ENCODE measurements around the gene ARL2.

The ARL2 gene

DNA sequence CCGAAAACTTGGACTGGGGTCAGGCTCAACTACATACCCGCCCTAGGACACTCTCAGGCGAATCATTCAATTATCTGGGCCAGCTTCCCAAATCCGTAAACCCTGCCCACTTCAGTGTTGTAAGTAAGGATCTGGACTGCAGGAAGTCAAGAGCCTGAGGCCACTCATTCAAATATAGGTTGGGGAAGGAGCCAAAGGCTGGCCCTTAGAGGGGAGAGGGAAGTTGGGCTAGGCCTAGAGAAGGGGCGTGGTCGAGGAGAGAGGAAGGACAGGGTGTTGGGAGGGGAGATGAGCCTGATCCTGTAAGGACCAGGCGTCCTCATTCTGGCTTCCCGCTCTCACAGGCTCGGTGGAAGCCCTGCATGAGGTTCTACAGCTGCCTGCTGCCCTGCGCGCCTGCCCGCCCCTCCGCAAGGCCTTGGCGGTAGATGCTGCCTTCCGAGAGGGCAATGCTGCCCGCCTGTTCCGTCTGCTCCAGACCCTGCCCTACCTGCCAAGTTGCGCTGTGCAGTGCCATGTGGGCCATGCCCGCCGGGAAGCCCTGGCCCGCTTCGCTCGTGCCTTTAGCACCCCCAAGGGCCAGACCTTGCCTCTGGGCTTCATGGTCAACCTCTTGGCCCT is 30.0 kb downstream of the ARL2 start:
- no peak overlapping the region for H3K4me3 ChIP-seq (replicated peaks; ENCODE audit: low read depth, low read length)
- no peak for DNase-seq (ENCODE audit: extremely low read depth, low read depth)
- TF ChIP-seq, protein P1, sequence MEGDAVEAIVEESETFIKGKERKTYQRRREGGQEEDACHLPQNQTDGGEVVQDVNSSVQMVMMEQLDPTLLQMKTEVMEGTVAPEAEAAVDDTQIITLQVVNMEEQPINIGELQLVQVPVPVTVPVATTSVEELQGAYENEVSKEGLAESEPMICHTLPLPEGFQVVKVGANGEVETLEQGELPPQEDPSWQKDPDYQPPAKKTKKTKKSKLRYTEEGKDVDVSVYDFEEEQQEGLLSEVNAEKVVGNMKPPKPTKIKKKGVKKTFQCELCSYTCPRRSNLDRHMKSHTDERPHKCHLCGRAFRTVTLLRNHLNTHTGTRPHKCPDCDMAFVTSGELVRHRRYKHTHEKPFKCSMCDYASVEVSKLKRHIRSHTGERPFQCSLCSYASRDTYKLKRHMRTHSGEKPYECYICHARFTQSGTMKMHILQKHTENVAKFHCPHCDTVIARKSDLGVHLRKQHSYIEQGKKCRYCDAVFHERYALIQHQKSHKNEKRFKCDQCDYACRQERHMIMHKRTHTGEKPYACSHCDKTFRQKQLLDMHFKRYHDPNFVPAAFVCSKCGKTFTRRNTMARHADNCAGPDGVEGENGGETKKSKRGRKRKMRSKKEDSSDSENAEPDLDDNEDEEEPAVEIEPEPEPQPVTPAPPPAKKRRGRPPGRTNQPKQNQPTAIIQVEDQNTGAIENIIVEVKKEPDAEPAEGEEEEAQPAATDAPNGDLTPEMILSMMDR (IDR thresholded peaks at IDR 0.05; ENCODE audit: low read depth, low read length, missing control alignments) = no peak

DNA sequence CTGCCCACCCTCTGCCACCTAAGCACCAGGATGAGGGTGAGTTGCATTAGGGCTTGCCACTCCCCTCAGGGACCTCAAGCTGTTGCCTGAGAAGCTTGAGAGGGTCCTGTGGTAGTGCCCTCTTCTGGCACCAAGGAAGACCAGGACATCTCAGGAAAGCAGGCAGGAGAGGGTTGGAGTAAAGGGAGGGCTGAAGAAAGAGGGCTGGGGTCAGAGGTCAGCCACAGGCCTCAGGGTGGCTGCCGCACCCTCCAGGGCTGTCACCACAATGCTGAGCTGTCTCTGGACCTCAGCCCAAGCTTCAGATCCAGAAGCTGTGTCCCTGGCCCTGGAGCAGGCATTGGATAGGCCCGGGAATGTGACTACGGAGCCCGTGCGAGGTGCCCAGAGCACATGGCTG is 31.1 kb downstream of the ARL2 start:
- DNase-seq (ENCODE audit: extremely low read depth, low read depth) = no peak
- H3K4me3 ChIP-seq (replicated peaks; ENCODE audit: low read depth, low read length) = no peak overlapping the region
- TF ChIP-seq, protein P1 (IDR thresholded peaks at IDR 0.05; ENCODE audit: low read depth, low read length, missing control alignments) = no peak

GRCh38 chr11:65045728-65046127 is 31.8 kb downstream of the ARL2 start:
- TF ChIP-seq, protein P1 (IDR thresholded peaks at IDR 0.05; ENCODE audit: low read depth, low read length, missing control alignments) = no peak
- H3K4me3 ChIP-seq (replicated peaks; ENCODE audit: low read depth, low read length) = no peak overlapping the region
- DNase-seq (ENCODE audit: extremely low read depth, low read depth) = no peak

DNA sequence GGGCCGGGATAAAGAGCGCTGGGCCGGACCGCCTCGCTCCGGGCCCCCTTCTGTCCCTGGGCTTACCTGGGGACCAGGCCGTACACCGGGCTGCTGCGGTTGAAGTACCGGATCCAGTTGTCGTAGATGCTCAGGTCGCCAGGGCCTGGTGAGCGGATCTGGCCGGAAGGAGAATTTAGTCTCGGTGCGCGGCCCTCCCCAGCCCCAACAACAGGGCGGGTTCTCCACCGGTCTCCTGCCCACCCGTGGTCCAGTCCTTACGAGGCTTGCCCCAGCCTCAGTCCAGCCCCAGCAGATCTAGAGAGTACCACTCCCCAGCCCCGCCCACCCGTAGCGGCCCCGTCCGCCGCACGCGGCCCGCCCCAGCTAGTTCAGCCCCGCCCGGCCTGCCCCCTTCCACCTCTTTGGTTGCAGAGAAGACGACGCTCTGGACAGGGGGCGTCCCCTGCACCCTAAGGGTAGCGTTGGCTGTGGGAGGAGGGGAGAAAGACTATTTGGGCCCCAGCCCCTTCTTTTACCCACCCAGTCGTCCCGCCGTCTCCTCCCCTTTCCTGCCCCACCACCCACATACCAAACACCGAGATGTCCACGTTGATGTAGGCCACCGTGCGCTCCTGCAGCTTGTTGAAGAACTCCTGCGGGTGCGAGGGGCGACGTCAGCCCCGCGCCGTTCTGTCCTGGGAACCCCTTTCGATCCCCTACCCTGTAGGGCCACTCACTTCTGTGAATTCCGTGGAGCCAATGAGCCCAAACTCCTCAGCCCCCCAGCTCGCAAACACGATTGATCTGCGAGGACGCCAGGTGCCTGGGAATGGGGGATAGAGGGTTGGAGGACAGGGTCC is 33.8 kb downstream of the ARL2 start:
- DNase-seq (ENCODE audit: extremely low read depth, low read depth) = no peak
- TF ChIP-seq, protein P1 (IDR thresholded peaks at IDR 0.05; ENCODE audit: low read depth, low read length, missing control alignments) = no peak
- peak overlapping the region; percentile 36 for H3K4me3 ChIP-seq (replicated peaks; ENCODE audit: low read depth, low read length)

DNA sequence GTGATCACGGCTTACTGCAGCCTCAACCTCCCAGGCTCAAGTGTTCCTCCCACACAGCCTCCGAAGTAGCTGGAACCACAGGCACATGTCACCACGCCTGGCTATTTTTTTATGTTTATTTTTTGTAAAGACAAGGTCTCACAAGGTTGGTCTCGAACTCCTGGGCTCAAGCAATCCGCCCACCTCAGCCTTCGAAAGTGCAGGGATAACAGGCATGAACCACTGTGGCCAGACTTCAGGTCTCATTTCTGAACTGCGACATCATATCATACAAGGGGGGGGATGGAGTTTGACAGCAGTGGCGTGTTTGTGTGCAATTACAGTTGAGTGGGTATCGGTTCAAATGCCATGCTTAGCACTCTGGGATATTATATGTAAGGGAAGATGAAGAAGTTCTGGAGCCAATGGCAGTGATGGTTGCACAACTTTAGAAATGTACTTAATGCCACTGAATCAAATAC is 37.5 kb downstream of the ARL2 start:
- no peak for DNase-seq (ENCODE audit: extremely low read depth, low read depth)
- H3K4me3 ChIP-seq (replicated peaks; ENCODE audit: low read depth, low read length) = no peak overlapping the region
- TF ChIP-seq, protein P1 (IDR thresholded peaks at IDR 0.05; ENCODE audit: low read depth, low read length, missing control alignments) = no peak

GRCh38 chr11:65053827-65054508 is 40.0 kb downstream of the ARL2 start:
- DNase-seq (ENCODE audit: extremely low read depth, low read depth) = no peak
- TF ChIP-seq, protein P1 (IDR thresholded peaks at IDR 0.05; ENCODE audit: low read depth, low read length, missing control alignments) = no peak
- no peak overlapping the region for H3K4me3 ChIP-seq (replicated peaks; ENCODE audit: low read depth, low read length)

Data from HFF-Myc (cell line).